Astrocyte (in vitro differentiated cells and primary cell): ENCODE measurements around the gene WDR35.

Experiments used
- EZH2 ChIP-seq: IDR thresholded peaks from 2 replicates; pipeline ENCODE4 v1.6.1; 2012; ENCODE audit warnings: mild to moderate bottlenecking, low read length, inconsistent platforms; ENCODE audit not compliant: insufficient read depth
- TF ChIP-seq, protein P1 (sequence below): IDR thresholded peaks from 2 replicates; pipeline ENCODE4 v1.5.1; 2011; ENCODE audit warnings: low read depth, mild to moderate bottlenecking, inconsistent platforms, low read length, moderate library complexity; ENCODE audit not compliant: insufficient read depth

GRCh38 chr2:19886261-19886660, 103.6 kb downstream of the WDR35 start:
- TF ChIP-seq, protein P1, sequence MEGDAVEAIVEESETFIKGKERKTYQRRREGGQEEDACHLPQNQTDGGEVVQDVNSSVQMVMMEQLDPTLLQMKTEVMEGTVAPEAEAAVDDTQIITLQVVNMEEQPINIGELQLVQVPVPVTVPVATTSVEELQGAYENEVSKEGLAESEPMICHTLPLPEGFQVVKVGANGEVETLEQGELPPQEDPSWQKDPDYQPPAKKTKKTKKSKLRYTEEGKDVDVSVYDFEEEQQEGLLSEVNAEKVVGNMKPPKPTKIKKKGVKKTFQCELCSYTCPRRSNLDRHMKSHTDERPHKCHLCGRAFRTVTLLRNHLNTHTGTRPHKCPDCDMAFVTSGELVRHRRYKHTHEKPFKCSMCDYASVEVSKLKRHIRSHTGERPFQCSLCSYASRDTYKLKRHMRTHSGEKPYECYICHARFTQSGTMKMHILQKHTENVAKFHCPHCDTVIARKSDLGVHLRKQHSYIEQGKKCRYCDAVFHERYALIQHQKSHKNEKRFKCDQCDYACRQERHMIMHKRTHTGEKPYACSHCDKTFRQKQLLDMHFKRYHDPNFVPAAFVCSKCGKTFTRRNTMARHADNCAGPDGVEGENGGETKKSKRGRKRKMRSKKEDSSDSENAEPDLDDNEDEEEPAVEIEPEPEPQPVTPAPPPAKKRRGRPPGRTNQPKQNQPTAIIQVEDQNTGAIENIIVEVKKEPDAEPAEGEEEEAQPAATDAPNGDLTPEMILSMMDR, result no peak
- no peak for TF ChIP-seq EZH2
